Kidney epithelial cell (primary cell): Measurements from ENCODE around the gene PES1. TPM values are rescaled to one million over a fixed set of nuclear protein-coding genes. Genes with fewer than 3 reads are reported as not detected.
"Not testable (repeated sequence)": the region's sequence is repeated elsewhere in the genome, so short reads cannot be mapped to it uniquely, and the experiment has no call there.

Experiments used
- DNase-seq: peaks from one replicate; pipeline ENCODE4 v3.0.0-alpha.2; 2010; ENCODE audit warnings: low read depth
- H3K27me3 ChIP-seq: 2 replicates; pipeline ENCODE4 v1.6.0; 2011; ENCODE audit warnings: low read length; ENCODE audit not compliant: control insufficient read depth, insufficient read depth
- H3K36me3 ChIP-seq: 2 replicates; pipeline ENCODE4 v1.5.1; 2011; ENCODE audit warnings: low read length; ENCODE audit not compliant: control insufficient read depth, insufficient read depth
- H3K4me3 ChIP-seq: 2 replicates; pipeline ENCODE4 v1.5.1; 2011; ENCODE audit warnings: low read depth, mild to moderate bottlenecking, control low read depth, low read length
- total RNA-seq: library from RNA; depleted of rRNA; stranded (reverse); fragments of >200 nt; gene quantifications from 2 replicates; pipeline ENCODE4 v1.2.3, GENCODE V29; 2015
- TF ChIP-seq, protein P1 (sequence below): IDR thresholded peaks from 2 replicates; pipeline ENCODE4 v1.5.1; 2011; ENCODE audit warnings: mild to moderate bottlenecking, moderate library complexity, low read length, control low read depth, inconsistent platforms; ENCODE audit not compliant: insufficient read depth, poor library complexity, severe bottlenecking

PES1 gene
- total RNA-seq, 1 donor from 2014 or later: 93.9 TPM

DNA sequence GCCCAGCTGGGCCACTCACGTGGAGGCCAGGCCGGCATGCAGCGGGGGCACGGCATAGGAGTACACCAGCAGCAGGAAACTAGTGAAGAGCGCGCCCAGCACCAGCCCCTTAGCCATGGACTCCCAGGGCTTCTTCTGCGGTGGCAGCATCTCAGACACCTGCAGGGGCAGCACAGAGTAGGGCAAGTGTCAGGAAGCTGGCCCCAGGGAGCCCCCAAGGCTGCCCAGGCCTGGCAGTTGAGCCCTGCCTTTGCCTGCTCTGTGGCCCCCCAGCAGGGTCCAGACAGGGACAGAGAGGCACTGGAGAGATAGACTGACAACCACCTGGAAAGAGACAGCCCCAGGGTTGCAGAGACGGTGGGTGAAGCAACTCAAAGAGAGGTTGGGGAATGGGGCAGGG lies 34.5 kb downstream of the PES1 start:
- TF ChIP-seq, protein P1, sequence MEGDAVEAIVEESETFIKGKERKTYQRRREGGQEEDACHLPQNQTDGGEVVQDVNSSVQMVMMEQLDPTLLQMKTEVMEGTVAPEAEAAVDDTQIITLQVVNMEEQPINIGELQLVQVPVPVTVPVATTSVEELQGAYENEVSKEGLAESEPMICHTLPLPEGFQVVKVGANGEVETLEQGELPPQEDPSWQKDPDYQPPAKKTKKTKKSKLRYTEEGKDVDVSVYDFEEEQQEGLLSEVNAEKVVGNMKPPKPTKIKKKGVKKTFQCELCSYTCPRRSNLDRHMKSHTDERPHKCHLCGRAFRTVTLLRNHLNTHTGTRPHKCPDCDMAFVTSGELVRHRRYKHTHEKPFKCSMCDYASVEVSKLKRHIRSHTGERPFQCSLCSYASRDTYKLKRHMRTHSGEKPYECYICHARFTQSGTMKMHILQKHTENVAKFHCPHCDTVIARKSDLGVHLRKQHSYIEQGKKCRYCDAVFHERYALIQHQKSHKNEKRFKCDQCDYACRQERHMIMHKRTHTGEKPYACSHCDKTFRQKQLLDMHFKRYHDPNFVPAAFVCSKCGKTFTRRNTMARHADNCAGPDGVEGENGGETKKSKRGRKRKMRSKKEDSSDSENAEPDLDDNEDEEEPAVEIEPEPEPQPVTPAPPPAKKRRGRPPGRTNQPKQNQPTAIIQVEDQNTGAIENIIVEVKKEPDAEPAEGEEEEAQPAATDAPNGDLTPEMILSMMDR: peak; percentile 6

DNA sequence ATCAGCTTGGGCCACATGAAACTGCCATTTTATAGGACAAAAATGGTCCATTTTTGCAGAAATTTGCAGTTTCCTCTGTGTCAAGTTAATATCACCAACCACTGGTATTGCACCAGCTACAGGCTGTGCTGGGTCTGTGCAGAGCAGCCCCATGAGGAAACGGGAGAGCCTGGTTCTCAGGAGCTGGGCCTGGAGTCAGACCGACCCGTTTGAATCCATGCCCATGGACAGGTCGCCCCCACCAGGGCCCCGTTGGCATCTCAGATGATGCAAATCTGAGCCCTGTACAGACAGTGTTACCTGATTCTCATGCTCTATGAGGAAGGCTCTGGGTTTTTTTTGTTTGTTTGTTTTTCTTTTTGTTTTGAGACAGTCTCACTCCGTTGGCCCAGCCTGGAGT lies 35.3 kb downstream of the PES1 start:
- DNase-seq: no peak
- Histone ChIP-seq H3K36me3 (no peaks in the 10 kb centered on the region), H3K27me3 (no peaks in the 10 kb centered on the region), H3K4me3 (no peak overlapping the region)
- TF ChIP-seq, protein P1: peak; percentile 21

More for the DNA sequence above, 34.5 kb downstream of the PES1 start:
- no peak for DNase-seq
- Histone ChIP-seq H3K27me3 (no peaks in the 10 kb centered on the region), H3K4me3 (no peak overlapping the region), H3K36me3 (no peaks in the 10 kb centered on the region)

DNA sequence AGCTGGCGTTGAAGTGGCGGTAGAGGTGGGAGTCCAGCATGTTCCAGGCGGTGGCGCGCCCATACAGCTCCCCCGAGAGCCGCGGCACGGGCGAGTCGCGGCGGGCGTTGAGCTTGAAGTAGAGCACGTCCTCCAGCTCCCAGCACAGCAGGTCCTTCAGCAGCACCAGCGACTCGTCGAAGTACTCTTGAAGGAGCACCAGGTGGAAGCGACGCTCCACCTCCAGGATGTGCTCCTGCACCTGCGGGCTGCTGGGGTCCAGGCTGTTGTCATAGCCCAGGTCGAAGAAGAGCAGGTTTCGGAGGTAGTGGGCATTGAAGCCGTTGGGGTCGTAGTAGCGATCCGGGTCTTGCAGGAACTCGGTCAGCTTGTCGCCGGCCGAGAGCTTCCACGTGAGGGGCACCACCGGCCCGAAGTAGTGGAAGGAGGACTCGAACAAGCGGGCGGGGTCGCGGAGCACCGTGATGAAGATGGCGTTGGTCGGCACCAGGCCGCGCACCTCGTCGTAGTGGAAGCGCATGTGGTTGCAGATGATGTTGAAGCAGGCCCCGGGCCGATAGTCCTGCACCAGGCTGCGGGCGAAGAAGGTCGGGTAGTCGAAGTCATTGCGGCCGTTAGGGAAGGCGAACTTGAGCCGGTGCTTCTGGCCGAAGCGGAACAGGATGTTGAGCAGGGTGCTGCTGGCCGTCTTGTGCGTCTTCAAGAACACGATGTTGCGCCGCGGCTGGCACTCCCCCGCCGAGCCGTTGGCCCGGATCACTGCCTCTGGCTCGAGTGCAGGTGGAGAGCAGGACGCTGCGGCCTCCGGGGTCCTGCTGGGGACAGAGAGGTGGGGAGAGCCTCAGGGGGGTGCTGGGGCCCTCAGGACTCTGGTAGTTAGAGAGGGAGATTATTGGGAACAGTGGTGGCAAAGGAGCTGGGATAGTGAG lies 36.2 kb downstream of the PES1 start:
- DNase-seq: no peak
- Histone ChIP-seq H3K4me3 (no peak overlapping the region), H3K36me3 (no peaks in the 10 kb centered on the region), H3K27me3 (no peaks in the 10 kb centered on the region)
- TF ChIP-seq, protein P1: no peak

DNA sequence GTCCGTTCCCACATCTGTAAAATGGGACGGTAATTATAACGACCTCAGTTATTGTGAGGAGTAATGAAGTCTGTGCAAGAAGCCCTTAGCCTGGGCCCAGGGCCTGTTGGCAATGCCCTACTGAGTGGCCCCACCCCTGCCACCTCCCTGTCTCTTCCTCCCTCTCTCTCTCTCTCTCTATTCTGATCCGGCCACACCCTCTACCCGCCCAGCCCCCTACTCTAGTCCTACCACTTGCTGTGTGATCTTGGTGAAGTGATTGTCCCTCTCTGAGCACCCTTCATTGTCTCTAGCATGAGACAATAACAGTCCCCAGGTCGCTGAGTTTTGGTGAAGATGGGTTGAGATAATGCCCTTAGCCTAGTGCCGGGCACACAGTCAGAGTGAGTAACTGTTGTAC lies 37.7 kb downstream of the PES1 start:
- TF ChIP-seq, protein P1: no peak
- Histone ChIP-seq H3K27me3 (no peaks in the 10 kb centered on the region), H3K36me3 (no peaks in the 10 kb centered on the region), H3K4me3 (no peak overlapping the region)
- no peak for DNase-seq

DNA sequence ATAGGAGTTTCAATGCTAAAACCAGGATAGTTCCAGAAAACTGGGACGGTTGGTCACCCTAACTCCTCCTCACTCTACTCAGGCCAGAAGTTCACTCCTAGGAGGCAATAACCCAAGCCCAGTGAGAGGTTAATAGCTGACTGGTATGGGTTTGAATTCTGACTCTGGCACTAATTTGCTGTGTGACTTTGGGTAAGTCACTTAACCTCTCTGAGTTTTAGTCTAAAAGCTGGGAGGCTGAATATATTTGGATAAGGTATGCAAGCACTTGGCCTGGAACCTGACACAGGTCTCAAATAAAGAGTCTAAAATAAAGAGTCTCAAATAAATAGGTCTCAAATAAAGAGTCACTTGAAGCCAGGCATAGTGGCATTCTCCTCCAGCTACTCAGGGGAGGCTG lies 39.0 kb downstream of the PES1 start:
- TF ChIP-seq, protein P1: no peak
- no peaks in the 10 kb centered on the region for H3K27me3 ChIP-seq
- no peak for DNase-seq
- no peak overlapping the region for H3K4me3 ChIP-seq
- H3K36me3 ChIP-seq: no peaks in the 10 kb centered on the region

DNA sequence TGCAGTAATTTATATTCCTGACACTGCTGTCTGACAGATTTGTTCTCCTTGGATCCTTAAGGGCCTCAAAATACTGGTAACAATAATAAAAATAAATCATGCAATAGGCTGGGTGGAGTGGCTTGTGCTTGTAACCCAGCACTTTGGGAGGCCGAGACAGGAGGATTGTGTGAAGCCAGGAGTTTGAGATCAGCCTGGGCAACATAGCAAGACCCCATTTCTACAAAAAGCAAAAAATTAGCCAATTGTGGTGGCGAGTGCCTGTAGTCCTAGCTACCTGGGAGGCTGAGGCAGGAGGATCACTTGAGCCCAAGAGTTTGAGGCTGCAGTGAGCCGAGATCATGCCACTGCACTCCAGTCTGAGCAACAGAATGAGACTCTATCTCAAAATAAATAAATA lies 39.9 kb downstream of the PES1 start:
- H3K36me3 ChIP-seq, DNase-seq, H3K27me3 ChIP-seq, H3K4me3 ChIP-seq: not testable (repeated sequence)
